NCI-H2196 treated with DMSO at 0.1 percent for 48 hours (cell line): ENCODE measurements around the gene CNTN4.
"Not testable (repeated sequence)": the region's sequence is repeated elsewhere in the genome, so short reads cannot be mapped to it uniquely, and the experiment has no call there.

Experiments
- DNase-seq: peaks from one replicate; lab custom pipeline; 2025; ENCODE audit not compliant: unreplicated experiment; lab: John Stamatoyannopoulos, UW

CNTN4 gene

DNA sequence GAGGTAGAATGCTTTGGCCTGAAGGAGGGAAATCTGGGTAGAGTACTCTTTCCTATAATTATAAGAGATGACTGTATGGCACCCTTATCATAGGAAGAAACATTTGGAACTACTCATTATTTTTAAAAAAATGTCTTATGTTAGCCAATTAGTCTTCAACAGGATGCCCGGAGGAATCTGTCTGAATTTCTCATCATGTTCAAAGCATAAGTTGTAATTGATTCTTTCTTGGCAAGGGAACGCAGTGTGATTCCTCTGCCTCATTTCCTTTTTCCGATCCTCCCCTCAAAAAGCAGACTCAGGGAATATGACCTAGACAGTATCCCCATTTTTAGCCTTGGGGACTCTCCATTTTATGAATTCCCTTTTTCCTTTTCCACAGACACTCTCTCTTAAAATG, 846.5 kb downstream of the CNTN4 start:
- DNase-seq: no peak

DNA sequence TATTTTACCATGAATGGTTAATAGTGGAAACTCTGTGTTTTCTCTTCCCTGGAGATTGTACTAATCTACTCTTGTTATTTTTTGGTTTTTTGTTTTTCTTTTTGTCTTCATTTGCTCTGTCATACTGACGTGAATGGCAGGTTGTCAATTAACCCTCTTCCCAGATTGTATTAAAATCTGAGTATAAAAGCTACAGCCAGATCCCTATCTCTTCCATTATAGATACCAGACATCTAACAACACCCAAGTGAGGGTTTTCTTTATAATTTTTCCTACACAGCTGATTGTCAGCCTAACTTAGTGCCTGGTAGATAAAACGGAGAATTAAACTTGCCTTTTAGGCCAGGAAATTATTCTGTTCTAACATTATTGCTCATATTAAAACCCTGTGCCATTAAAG, 848.9 kb downstream of the CNTN4 start:
- DNase-seq: no peak

DNA sequence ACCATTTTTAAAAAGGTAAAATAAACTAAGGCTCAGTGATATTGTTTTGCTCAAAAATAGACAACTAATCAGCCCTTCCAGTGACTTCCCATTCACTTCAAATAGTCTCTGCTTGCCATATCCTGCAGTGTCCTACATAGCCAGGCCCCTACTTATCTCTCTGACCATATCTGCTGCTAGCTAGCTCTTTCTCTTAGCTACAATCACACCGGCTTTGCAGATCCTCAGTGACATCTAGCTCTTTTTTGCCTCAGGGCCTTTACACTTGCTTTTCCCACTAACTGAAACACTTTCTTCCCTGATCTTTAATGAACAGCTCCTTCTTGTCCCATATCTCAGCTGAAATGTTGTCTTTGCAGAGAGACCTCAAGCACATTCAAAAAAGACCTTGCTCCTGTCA, 850.2 kb downstream of the CNTN4 start:
- no peak for DNase-seq

DNA sequence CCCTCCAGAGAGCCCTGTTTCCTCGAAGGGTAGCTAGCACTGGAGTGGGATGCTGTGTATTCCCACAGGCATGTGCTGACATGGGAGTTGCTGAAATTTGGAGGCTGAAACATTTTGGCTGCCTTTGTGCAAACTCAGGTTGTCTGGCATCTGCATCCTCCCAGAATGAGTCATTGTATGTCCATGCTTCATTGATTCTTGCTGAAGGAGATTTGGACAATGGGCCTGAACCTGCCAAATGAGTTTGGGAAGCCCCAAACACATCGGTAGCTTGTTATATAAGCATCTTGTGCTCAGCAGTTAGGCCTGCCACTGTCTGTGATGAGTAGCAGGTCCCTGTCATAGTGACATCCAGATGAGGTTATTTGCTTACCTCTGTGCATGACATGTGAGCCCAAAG, 851.5 kb downstream of the CNTN4 start:
- no peak for DNase-seq

DNA sequence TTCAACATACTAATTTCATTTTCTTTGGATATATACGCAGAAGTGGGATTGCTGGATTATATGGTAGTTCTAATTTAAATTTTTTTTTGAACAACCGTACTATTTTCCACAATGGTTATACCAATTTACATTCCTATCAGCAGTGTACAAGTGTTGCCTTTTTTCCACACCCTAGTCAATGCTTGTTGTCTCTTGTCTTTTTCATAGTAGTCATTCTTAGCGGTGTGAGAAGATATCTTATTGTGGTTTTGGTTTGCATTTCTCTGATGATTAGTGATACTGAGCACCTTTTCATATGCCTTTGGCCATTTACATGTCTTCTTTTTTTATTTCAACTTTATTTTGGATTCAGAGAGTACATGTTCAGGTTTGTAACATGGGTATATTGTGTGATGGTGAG, 858.4 kb downstream of the CNTN4 start:
- DNase-seq: no peak

DNA sequence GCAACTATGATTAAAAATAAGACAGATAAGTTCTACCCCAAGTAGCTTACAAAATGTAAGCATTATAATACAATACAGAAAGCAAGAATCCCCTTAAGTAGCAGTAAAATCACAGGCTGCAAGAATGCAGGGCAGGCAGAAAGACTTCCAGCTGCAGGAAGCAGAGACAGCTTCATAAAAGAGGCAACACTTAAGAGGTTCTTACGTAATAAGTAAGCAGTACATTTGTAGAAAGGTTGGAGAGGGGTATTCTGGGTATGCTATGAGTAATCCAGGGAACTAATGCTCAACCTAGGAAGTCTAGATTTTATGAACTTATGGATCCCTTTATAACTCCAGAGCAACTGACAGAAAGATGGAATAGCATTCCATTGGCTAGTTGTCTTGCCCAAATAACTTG, 859.9 kb downstream of the CNTN4 start:
- DNase-seq: no peak

DNA sequence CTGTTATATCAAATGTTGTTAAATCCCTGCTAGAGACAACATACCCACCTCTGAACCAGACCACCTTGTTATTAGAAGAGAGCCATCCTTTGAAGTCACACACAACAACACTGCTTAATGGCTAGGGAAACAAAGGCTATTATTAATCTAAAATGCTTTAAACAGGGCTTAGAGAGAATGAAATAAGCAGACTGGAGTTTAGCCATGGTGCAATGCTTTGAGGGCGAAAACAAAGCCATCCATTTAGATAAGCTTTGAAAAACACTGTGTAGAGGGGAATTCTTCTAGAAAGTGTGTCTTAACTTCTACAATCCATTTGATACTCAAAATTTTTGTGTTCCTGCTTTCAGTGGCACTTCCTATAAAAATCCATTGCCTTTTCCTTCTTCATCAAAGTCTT, 862.9 kb downstream of the CNTN4 start:
- DNase-seq: no peak

DNA sequence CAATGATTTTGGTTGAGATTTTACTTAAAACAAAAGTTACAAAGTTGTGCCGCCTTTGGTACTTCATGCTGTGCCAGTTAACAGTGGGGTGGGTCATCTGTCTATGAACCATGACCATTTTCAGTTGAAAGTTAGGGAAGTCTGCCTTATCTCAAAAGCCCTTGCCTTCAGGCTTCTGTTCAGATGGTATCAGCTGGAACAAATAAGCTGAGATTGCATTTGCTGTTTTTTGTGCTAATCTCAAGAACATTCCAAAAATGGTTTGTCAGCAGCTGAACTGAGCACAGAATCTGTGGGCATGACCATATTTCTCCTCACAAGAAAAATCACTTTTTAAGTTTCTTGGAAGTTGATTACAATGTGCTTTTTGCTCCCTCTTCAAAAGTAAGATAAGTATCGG, 869.2 kb downstream of the CNTN4 start:
- DNase-seq: no peak

DNA sequence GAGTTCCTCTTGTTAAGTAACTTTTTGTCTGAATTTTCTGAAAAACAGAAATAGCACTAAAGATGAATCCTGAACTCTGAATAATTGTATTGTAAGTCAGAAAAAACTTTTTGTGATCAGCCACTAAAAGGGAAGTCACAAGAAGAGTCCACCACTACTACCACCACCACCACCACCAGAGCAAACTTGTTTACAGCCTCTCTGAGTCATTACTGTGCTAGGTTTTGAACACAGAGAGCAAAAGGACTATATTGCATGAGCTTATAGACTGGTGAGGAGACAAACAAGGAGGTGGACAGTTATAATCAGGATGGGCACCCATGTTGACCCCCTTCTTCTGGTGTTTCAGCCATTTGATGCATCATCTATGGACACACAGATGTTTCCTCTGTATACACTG, 869.8 kb downstream of the CNTN4 start:
- no peak for DNase-seq

DNA sequence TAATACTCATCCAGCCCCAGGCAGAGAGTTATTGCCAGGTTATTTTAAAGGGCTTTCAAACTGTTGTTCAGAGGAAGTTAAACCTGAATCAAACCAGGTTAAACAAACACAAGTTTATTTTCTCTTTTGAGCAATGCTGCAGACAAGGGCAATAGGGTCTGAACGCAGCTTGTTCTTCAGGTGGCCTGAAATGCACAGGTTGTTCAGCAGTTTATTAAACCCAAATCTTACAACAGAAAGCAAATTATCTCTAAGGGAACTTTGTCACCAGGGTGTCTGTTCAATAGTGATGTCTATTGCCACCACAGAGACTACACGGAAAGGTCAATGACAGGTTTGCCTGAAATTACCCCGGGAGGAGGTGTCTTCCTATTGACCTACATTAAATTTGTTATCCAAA, 877.5 kb downstream of the CNTN4 start:
- no peak for DNase-seq

DNA sequence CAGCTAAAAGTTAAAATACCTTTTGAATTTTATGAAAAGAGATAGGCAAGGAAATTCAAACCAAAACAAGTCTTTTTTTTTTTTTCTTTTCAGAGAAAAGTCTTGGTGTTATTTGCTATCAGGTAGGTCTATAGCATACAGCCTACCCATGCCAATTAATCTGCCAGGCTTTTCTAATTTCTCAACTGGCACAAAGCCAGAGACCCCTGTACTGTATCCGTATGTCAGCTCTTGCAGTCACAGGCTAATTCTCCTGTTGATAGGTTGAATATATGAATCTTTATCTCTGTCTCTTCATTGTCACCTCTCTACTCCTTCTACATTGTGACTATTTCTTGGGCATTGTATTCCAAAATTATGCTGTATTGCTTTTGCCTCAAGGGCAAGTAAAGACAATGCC, 878.1 kb downstream of the CNTN4 start:
- no peak for DNase-seq

DNA sequence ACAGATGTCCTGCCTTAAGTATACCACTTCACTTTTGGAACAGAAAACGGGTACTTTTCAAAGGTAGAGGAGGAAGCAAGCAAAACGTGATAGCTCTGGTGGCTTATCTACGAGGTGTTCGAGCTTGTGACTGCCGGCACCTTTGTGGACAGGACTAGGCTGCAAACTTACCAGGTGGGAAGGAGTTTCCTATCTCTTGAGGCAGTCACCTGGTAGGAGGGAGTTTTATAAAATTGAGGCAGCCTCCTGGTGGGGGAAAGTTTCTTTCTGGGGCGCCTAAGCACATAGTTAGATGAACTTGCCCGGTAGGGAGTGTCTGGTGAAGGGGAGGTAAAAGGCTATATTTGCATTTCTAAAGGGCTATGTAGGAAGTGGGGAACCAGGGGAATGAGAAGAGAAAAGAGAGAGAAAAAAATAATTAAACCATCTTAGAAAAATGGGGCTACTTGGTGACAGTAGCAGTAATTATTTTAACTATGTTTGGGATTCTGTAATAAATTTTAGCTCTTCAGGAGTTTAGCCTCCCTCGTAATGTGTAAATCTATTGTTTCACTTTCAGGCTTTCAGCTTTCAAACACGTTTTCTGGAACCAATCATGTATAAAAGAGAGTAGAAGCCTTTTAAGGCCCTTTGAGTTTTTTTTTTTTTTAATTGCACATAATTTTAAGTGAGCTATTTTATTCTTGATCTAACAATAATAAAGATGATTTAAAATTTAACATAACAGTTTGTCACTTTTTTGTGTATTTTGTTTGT, 880.5 kb downstream of the CNTN4 start:
- no peak for DNase-seq

DNA sequence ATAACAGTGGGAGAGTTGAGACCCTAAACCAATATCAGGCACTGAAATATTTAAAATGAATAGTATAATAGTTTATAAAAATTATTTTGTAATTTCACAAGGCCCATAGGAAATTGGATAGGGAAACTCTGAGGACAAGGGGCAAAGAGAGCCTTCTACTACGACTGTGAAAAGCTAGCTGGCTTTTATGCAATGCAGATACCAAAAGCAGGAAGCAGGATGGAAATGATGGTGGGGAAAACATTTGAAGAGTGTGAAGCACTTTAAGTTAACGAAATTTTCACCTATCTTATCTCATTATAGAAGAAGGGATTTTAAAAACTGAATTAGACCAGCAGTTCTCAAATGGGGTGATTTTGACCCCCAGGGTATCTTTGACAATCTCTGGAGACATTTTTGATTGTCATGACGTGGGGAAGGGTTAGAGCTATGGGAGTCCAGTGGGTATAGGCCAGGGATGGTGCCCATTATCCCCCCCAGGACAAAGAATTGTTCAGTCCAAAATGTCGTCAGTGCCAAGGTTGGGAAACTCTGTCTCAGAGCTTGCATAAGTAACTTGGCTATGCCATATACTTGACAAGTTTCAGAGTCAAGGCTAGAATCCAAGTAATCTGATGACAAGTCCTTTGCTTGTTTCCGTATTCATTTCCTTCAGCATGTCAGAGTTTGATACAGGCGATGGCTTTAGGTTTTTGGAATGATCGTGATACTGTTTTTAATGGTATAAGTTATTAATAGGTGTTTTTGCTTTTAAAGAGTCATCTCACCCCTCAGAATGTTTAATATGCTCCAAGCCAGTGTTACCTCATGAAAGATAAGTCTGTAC, 885.6 kb downstream of the CNTN4 start:
- no peak for DNase-seq

DNA sequence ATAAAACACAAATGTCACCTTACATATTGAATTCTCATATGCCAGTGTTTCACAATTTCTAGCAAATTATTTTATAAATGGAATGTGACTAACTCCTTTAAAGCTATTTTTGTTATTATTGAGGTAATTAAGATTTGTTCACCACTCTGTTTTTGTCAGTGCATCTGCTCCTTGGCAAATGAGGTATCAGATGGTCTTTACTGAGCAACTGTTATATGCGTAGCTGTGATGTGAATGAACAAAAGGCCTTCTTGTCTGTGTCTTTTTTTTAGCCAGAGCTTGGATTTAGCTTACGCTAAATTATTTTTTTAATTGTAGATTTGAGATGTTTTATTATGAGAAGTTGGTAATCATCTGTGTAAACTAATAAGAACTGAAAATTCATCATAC, 886.2 kb downstream of the CNTN4 start:
- no peak for DNase-seq

DNA sequence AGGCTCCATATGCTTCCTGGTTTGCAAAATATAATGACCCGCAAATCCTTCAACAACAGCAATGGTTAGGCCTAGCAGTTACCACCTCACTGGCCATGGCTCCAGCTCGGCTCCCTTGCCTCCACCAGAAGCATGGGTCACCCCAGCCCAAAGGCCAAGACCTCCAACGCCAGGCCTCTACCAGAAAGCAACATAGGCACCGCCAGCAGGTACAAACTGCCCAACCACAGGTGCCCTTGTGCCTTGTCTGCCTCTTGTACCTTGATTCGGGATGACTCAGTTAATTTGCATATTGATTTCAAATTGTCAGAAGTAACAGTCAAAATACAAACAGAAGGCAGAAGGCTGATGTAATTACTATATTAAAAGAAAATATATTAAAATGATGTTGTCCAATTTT, 886.8 kb downstream of the CNTN4 start:
- no peak for DNase-seq

DNA sequence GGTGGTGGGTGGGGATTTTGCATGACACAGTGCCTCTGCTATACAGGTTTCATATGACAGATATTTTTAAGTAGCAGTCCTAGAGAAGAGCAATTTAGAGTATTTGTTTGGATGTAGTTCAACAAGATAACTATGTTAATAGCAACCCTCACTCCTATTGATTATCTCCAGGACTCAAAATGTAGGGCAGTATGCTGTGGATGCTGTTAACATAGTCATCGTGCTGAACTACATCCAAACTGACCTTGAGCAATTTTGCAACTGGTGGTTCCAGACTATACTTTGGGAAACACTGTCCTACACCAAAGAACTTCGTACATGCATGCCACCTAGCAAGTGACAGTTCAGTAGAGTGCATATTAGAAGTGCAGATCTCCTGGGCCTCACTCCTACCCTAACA, 893.9 kb downstream of the CNTN4 start:
- no peak for DNase-seq

DNA sequence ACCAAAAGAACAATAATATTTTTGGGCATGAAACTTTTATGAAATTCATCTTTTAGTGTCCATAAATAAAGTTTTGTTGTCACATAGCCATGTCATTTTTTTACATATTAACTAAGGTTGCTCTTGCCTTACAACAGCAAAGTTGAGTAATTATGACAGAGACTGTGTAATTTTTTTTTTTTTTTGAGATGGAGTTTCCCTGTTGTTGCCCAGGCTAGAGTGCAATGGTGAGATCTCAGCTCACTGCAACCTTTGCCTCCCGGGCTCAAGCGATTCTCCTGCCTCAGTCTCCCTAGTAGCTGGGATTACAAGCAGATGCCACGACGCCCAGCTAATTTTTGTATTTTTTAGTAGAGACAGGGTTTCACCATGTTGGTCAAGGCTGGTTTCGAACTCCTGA, 894.5 kb downstream of the CNTN4 start:
- not testable (repeated sequence) for DNase-seq

DNA sequence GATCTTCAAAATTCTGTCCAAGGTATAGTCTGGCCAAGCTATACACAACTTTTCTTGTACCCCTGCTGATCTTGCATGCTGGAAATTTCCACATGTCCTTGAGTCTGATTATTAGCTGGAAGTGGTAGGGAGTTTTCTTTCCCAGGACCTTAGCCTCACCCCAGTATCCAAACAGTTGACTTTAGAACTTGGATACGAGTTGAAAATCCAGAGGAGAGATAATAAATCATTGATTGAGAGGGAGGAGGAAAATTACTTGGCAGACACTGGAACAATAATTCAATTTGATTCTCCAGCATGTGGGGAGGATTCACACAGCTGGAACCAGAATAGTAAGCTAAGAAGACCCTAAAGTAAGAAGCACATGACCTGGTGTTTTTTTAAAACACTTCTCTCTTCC, 895.1 kb downstream of the CNTN4 start:
- no peak for DNase-seq

DNA sequence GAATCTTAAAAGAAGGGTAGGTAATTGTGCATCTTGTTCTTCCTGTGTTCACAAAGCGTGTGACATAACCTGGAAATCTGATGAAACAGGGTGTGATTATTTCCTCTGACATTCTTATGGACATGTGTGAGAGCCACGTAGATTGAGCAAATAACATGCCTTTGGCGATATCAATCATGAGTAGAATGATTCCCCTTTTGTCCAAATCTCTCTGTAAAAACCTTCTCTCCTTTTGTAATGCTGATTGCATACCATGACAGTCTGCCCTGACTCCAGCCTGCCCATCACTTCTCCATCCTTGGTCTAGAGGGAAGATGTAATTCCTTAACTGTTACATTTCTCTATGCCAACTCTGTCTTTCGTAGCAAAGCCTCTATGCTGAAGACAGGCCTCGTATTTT, 896.5 kb downstream of the CNTN4 start:
- no peak for DNase-seq

DNA sequence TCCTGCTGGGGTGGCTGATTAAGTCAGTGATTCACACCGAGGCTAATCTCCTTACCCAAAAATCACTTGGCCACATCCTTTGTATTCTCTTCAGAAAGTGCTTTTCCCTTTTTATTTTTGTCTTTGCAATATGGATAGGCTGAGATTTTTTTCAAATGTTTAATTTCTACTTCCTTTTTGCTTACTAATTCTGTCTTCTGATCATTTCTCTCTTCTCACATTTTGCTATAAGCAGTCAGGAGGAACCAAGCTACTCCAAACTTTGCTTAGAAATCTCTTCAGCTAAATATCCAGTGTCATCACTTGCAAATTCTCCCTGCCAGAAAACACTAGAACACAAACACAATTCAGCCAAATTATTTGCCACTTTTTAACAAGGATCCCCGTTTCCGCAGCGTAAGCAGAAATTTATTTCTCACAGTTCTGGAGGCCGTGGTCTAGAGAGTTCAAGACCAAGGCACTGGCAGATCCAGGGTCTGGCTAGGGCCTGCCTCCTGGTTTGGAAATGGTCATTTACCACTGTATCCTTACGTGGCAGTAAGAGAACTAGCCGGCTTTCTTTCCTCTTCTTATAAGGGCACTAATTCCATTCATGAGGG, 906.6 kb downstream of the CNTN4 start:
- DNase-seq: no peak

DNA sequence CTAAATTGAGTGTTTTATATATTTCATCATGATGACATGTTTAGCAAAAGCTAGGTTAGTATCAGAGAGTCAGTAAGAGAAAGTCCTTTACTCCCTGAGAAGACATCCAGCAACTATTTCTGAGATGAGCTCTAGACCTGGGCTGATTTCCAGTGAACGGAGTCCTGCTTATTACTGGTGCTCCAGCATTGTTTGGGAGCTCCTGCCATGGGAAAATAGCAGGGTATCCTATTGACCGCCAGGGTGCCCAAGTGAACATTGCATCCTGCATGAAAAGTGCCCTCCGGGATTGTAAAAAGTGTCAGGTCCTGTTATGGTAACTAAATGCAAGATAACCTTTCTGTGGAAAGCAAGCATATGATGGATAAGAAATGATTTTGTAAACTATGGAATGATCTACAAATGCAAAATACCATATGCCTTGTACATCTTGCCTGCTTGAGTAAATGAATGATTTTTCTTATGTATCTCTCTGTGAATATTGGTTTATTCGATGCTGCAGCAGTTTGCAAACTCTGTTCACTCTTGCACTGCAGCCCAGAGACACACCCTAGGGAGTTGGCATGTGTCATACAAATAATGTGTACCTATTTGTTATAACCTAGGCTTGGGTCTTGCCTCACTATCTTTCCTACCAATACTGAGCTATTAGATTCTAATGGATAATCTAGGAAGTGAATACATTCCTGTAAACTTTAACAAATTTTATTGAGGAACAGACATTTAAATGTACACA, 914.8 kb downstream of the CNTN4 start:
- no peak for DNase-seq
